HCT116 (cell line): Measurements from ENCODE around the gene CRTC3.

Experiments used
- CEBPB ChIP-seq: IDR thresholded peaks from 2 replicates; pipeline ENCODE4 v1.6.1; 2012; ENCODE audit warnings: low read depth
- EGR1 ChIP-seq: IDR thresholded peaks from 2 replicates; pipeline ENCODE4 v1.6.1; 2012; ENCODE audit warnings: low read depth
- EZH2 ChIP-seq: fragments of 200-600 bp; sonication (generic); IDR thresholded peaks from 2 replicates; pipeline ENCODE4 v1.6.1; 2017; ENCODE audit warnings: antibody characterized with exemption, mixed run types
- FOSL1 ChIP-seq: IDR thresholded peaks from 2 replicates; pipeline ENCODE4 v1.6.1; 2012; ENCODE audit warnings: low read depth
- JUND ChIP-seq: IDR thresholded peaks from 2 replicates; pipeline ENCODE4 v1.6.1; 2012
- POLR2A ChIP-seq: IDR thresholded peaks from 2 replicates; pipeline ENCODE4 v1.7.0; 2011; ENCODE audit warnings: borderline replicate concordance; ENCODE audit not compliant: insufficient read depth, insufficient read length; ENCODE audit errors: extremely low read depth
- POLR2AphosphoS5 ChIP-seq: IDR thresholded peaks from 2 replicates; pipeline ENCODE4 v1.6.1; 2011; ENCODE audit warnings: mild to moderate bottlenecking, low read depth, low read length, moderate library complexity
- RAD21 ChIP-seq: IDR thresholded peaks from 2 replicates; pipeline ENCODE4 v1.6.1; 2012; ENCODE audit warnings: low read depth, mild to moderate bottlenecking
- REST ChIP-seq: IDR thresholded peaks from 2 replicates; pipeline ENCODE4 v1.6.1; 2012; ENCODE audit warnings: low read depth
- TCF7L2 ChIP-seq: IDR thresholded peaks from 2 replicates; pipeline ENCODE4 v1.7.0; 2011; ENCODE audit warnings: borderline replicate concordance, inconsistent platforms; ENCODE audit not compliant: insufficient read depth, insufficient read length; ENCODE audit errors: extremely low read depth
- ZNF274 ChIP-seq: fragments of 200-500 bp; sonication (Bioruptor generic); IDR thresholded peaks from 2 replicates; pipeline ENCODE4 v1.6.1; 2014; ENCODE audit warnings: mild to moderate bottlenecking, low read depth, low read length, inconsistent platforms
- TF ChIP-seq, protein P1 (sequence below), 3 experiments: fragments of 200-600 bp in 1 of 3; sonication (generic) in 1 of 3; IDR thresholded peaks in 2 of 3; conservative IDR thresholded peaks in 1 of 3; 2 replicates each; pipeline ENCODE4 v1.5.1; 2012 to 2017; ENCODE audit warnings: low read depth in 2 of 3, low read length in 2 of 3, antibody characterized with exemption in 1 of 3, borderline replicate concordance in 1 of 3, control low read depth in 1 of 3, mild to moderate bottlenecking in 1 of 3, mixed read lengths in 1 of 3, mixed run types in 1 of 3, moderate library complexity in 1 of 3; ENCODE audit not compliant: insufficient read depth in 1 of 3
- TF ChIP-seq, protein P2 (sequence below): IDR thresholded peaks from 2 replicates; pipeline ENCODE4 v1.6.1; 2011; ENCODE audit warnings: mild to moderate bottlenecking, low read length, moderate library complexity; ENCODE audit not compliant: insufficient replicate concordance; ENCODE audit errors: extremely low read depth
- TF ChIP-seq, protein P3 (sequence below): IDR thresholded peaks from 2 replicates; pipeline ENCODE4 v1.6.1; 2012

GRCh38 chr15:90618330-90619125, 88.8 kb downstream of the CRTC3 start:
- no peak for TF ChIP-seq EZH2
- TF ChIP-seq, protein P1, sequence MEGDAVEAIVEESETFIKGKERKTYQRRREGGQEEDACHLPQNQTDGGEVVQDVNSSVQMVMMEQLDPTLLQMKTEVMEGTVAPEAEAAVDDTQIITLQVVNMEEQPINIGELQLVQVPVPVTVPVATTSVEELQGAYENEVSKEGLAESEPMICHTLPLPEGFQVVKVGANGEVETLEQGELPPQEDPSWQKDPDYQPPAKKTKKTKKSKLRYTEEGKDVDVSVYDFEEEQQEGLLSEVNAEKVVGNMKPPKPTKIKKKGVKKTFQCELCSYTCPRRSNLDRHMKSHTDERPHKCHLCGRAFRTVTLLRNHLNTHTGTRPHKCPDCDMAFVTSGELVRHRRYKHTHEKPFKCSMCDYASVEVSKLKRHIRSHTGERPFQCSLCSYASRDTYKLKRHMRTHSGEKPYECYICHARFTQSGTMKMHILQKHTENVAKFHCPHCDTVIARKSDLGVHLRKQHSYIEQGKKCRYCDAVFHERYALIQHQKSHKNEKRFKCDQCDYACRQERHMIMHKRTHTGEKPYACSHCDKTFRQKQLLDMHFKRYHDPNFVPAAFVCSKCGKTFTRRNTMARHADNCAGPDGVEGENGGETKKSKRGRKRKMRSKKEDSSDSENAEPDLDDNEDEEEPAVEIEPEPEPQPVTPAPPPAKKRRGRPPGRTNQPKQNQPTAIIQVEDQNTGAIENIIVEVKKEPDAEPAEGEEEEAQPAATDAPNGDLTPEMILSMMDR (IDR thresholded peaks at IDR 0.05 in 2 of 3, conservative IDR thresholded peaks at IDR 0.05 in 1 of 3; ENCODE audit: borderline replicate concordance in 1 of 3, insufficient read depth in 1 of 3, low read depth in 2 of 3, low read length in 2 of 3) = no peak
- TF ChIP-seq FOSL1 = no peak
- TF ChIP-seq POLR2AphosphoS5 = no peak
- no peak for TF ChIP-seq POLR2A
- no peak for TF ChIP-seq EGR1
- no peak for TF ChIP-seq TCF7L2
- no peak for TF ChIP-seq ZNF274
- no peak for TF ChIP-seq REST
- TF ChIP-seq, protein P2, sequence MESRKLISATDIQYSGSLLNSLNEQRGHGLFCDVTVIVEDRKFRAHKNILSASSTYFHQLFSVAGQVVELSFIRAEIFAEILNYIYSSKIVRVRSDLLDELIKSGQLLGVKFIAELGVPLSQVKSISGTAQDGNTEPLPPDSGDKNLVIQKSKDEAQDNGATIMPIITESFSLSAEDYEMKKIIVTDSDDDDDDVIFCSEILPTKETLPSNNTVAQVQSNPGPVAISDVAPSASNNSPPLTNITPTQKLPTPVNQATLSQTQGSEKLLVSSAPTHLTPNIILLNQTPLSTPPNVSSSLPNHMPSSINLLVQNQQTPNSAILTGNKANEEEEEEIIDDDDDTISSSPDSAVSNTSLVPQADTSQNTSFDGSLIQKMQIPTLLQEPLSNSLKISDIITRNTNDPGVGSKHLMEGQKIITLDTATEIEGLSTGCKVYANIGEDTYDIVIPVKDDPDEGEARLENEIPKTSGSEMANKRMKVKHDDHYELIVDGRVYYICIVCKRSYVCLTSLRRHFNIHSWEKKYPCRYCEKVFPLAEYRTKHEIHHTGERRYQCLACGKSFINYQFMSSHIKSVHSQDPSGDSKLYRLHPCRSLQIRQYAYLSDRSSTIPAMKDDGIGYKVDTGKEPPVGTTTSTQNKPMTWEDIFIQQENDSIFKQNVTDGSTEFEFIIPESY = no peak
- TF ChIP-seq JUND = no peak
- TF ChIP-seq, protein P3, sequence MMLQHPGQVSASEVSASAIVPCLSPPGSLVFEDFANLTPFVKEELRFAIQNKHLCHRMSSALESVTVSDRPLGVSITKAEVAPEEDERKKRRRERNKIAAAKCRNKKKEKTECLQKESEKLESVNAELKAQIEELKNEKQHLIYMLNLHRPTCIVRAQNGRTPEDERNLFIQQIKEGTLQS = no peak
- TF ChIP-seq CEBPB = no peak
- no peak for TF ChIP-seq RAD21
